ENCODE data around the gene VPS4B.

GRCh38 chr18:63440219-63440618 lies 17.9 kb upstream of the VPS4B start:
- TF ChIP-seq CTCF (conservative IDR thresholded peaks at IDR 0.05 in 1 of 2, IDR thresholded peaks at IDR 0.05 in 1 of 2; ENCODE audit: extremely low read depth in 1 of 2, insufficient read depth in 1 of 2, low read depth in 1 of 2, low read length in 2 of 2): no peak
- TF ChIP-seq EZH2 (IDR thresholded peaks at IDR 0.05; ENCODE audit: borderline replicate concordance, low read length): no peak
